ENCODE measurements around the gene CD52. TPM values are rescaled to one million over a fixed set of nuclear protein-coding genes. Genes with fewer than 3 reads are reported as not detected.

Gene CD52
- total and polyA plus RNA-seq, 11 donors = 1.6 to 89.9 (median 6.5) TPM; not detected in 1

DNA sequence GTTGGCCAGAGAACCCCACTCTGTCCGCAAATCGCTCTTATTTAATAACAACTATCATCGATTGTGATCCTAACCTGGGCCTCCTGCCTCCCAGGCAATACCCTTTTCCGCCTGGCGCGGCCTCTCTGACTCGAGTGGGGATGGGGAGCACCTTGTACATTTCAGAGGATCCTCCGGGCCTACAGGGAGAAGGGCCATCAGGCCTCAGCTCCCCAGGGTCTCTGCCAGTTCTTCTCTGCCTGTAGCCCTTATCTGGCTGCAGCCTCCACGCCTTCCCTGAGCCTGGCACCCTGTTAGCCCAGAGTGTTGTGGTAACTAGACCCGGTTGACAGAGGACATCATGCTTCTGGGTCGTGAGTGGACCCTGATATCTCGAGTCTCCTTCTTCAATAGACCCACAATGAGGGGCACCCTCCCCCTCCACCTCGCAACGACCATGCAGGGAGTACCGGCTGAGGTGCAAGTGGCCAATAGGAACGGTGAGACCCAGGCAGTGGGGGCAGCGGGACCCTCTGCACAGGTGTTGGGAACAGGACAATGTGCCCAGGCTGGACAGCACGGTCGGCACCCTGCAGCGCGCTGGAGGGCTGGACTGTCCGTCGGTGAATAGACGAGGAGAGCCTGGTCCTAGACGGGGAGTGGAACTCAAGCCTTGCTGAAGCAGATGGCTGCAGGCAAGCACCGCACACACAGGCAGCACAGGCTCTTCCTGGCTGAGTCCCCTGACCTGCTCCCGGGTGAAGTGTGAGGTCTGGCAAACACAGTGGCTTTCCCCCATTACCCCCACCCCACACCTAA, 43.2 kb downstream of the CD52 start:
- H3K4me3 ChIP-seq = peak overlapping the region in 7 of 12 donors; percentile 10 to 36 (median 21)
- H3K27me3 ChIP-seq = peaks cover 17 to 71% (median 34%) of the 10 kb centered on the region in 9 donors
- H3K4me1 ChIP-seq = peaks cover 0 to 19% (median 8%) of the 10 kb centered on the region in 12 donors
- intact Hi-C loops (cut with DNase I) = loop anchor here in 3 of 10 donors (5.0 kb wide), 4 partner anchors 74 to 254 kb away; partner anchors contain the start of gene SH3BGRL3 (in 1 of the 3)
- DNase-seq = no peak
- peak in 1 of 4 donors; percentile 6 for ATAC-seq
- no peak for TF ChIP-seq POLR2A (IDR thresholded peaks at IDR 0.05)
- TF ChIP-seq, protein P1, sequence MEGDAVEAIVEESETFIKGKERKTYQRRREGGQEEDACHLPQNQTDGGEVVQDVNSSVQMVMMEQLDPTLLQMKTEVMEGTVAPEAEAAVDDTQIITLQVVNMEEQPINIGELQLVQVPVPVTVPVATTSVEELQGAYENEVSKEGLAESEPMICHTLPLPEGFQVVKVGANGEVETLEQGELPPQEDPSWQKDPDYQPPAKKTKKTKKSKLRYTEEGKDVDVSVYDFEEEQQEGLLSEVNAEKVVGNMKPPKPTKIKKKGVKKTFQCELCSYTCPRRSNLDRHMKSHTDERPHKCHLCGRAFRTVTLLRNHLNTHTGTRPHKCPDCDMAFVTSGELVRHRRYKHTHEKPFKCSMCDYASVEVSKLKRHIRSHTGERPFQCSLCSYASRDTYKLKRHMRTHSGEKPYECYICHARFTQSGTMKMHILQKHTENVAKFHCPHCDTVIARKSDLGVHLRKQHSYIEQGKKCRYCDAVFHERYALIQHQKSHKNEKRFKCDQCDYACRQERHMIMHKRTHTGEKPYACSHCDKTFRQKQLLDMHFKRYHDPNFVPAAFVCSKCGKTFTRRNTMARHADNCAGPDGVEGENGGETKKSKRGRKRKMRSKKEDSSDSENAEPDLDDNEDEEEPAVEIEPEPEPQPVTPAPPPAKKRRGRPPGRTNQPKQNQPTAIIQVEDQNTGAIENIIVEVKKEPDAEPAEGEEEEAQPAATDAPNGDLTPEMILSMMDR (IDR thresholded peaks at IDR 0.05) = no peak
- H3K9me3 ChIP-seq = no peaks in the 10 kb centered on the region
- no peaks in the 10 kb centered on the region for H3K36me3 ChIP-seq
- 54 to 58% (median 56%) methylated on average over 27 of the region's 27 CpGs for WGBS, 4 donors
- no peak overlapping the region for H3K27ac ChIP-seq

DNA sequence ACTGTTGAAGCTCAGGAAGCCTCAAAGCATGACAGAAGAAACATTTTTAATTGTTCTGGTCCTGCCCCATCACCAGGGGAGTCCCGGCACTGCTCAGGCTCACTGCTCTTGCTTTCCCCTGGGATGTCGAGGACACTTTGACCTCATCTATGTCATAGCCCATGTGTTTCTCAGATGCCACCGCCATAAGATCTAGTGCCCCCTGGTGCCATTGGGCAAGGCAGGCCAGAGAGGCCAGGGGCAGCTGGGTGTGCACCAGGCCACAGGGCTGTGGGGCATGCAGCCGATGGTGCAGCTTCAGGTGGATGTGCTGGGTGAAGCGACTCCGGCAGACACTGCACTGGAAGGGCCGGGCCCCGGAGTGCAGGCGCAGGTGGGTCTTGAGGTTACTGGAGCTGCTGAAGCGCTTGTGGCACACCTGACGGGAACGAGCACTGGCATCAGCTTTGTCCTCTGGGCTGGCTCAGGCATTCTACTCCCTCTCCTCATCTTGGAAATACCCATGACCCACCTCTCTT, 43.9 kb downstream of the CD52 start:
- H3K9me3 ChIP-seq = no peaks in the 10 kb centered on the region
- intact Hi-C loops (cut with DNase I) = loop anchor here in 3 of 10 donors (5.0 kb wide), 4 partner anchors 74 to 254 kb away; partner anchors contain the start of gene SH3BGRL3 (in 1 of the 3)
- H3K27ac ChIP-seq = no peak overlapping the region
- H3K27me3 ChIP-seq = peaks cover 17 to 64% (median 34%) of the 10 kb centered on the region in 9 donors
- TF ChIP-seq, protein P1 (IDR thresholded peaks at IDR 0.05) = no peak
- no peak for ATAC-seq
- H3K4me3 ChIP-seq = no peak overlapping the region
- H3K36me3 ChIP-seq = no peaks in the 10 kb centered on the region
- H3K4me1 ChIP-seq = peaks cover 0 to 19% (median 8%) of the 10 kb centered on the region in 12 donors
- WGBS, 4 donors = 78 to 93% (median 84%) methylated on average over 11 to 12 of the region's 12 CpGs
- DNase-seq = no peak

DNA sequence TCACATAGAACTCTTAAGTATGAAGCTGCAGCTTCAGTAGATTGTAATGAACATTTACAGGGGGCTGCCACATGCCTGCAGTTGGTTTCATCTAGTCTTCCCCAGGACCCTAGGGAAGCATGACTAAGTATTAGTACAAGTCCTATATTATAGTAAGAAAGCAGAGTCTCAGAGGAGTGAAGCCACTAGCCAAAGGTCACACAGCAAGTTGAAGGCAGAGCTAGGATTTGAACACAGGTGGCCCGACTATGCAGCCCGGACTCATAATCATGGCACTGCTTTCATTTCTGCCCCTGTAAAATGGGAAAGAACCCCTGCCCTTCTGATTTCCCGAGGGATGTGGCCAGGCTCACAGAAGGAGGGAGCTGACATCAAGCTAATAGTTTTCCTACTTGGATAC, 44.6 kb downstream of the CD52 start:
- peaks cover 0 to 19% (median 8%) of the 10 kb centered on the region in 12 donors for H3K4me1 ChIP-seq
- no peak overlapping the region for H3K4me3 ChIP-seq
- ATAC-seq = no peak
- H3K27ac ChIP-seq = no peak overlapping the region
- TF ChIP-seq POLR2A (IDR thresholded peaks at IDR 0.05) = no peak
- TF ChIP-seq, protein P1 (IDR thresholded peaks at IDR 0.05) = no peak
- intact Hi-C loops (cut with DNase I) = loop anchor here in 3 of 10 donors (5.0 kb wide), 4 partner anchors 75 to 255 kb away; partner anchors contain the start of gene SH3BGRL3 (in 1 of the 3)
- no peaks in the 10 kb centered on the region for H3K36me3 ChIP-seq
- peaks cover 17 to 63% (median 34%) of the 10 kb centered on the region in 9 donors for H3K27me3 ChIP-seq
- no peak for DNase-seq
- 82 to 93% (median 90%) methylated on average over 3 of the region's 3 CpGs for whole genome bisulfite sequencing, 4 donors
- no peaks in the 10 kb centered on the region for H3K9me3 ChIP-seq
